ENCODE data around the gene RNF26.
A peak's percentile ranks its signal among the peaks of the same experiment; 100 is the strongest.

RNF26 gene

DNA sequence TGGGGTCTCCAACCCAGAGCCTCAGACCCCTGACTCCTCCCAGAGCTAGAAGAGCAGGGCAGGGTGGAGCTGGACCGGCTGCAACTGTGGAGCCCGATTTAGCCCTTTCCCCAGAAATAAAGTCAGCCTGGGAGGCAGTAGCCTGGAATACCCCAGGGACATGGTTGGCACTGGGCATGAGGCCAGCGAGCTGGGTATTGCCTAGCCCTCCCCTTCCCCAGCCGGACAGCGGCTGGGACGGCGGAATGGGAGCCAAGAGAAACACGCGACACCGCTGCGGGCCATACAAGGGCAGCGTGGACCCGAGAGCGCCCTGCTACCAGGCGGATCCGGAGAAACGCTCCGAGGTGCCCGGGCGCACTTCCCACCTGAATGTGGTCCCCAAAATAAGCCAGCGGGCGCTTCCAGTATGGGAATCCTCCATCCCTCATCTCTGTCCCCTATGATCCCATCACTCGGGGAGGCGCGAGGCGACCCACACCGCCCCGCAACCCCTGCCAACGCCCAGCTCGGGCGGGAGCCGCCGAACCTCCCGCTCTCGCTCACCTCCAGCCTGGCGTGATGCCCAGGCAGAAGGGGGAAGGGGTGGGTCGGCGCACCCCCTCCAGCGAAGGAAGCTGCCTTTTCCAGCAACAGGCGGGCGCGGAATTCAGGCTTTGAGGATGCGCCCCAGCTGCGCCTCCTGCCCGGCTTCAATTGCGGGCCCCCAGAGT, 18.2 kb upstream of the RNF26 start:
- no peak for DNase-seq

DNA sequence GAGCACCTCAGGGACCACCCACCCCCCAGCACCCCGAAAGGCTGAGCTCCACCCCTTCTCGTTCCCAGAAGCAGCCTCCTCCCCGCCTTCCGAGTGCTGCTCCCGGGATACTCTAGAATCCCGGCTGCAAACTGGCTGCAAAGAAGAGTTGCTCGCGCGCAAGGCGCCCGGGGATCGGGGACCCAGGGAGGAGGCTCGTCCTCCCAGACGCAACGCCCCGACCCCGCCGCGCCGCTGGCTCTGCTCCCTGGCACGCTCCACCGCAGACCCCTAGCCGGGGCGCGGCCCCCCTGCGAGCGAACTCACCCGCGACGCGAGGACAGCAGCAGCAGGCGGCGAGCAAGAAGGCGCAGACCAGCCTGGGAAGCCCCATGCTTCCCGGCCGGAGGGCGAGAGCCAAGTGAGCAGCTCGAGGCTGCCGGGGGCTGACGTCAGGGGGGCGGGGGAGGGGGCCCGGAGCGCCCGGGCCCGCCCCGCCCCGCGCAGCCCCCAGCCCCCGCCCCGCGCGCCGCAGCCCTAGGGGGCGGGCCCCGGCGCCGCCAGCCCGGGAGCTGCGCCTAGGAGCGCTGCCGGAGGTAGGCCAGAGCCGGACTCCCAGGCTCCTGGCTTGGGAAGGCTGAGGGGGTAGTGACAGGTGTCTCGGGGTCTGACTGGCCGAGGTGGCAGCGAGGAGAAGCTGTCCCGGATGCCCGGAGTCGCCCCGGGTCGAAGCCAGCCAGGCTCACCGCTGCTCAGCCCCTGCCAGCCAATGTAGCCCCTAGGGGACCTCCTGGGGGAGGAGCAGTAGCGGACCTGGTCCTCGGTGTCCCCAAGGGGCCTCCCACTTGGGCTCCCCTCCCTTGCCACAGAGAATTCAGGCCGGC, 17.4 kb upstream of the RNF26 start, which contains the start of gene MCAM:
TSS of gene MCAM (minus strand) at position 402 of the 863 bp plus-strand sequence. CDS start at position 373, 29 bp downstream.
- DNase-seq, result no peak

DNA sequence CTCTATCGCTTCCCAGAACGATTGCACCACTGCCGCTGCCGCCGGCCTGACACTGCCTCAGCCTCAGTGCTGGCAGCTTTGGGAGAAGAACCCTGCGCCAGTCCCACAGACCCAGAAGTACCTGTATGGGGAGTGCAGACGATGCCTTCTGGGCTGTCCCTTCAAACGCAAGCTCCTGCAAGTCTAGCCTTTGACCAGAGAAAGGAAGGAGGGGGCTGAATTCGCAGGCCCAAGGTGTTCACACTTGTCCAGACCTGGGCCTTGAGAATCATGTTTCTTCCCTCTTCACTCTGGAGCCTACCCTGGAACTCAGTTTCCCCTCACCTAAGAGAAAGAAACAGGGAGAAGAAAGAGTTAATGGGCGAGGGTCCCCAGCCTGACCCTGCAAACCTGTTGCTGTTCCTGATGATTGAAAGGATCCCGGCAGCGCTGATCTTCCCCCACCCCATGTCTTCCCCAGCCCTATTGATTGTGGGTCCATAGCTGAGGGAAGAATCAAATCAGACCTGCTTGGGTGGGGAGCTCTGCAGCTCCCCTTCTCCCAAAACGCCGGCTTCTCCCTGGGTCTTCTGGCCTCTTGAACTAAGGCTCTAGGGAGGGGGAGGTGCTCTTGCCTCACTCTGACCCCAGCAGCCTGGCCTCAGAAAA, 16.6 kb upstream of the RNF26 start:
- DNase-seq, result no peak

DNA sequence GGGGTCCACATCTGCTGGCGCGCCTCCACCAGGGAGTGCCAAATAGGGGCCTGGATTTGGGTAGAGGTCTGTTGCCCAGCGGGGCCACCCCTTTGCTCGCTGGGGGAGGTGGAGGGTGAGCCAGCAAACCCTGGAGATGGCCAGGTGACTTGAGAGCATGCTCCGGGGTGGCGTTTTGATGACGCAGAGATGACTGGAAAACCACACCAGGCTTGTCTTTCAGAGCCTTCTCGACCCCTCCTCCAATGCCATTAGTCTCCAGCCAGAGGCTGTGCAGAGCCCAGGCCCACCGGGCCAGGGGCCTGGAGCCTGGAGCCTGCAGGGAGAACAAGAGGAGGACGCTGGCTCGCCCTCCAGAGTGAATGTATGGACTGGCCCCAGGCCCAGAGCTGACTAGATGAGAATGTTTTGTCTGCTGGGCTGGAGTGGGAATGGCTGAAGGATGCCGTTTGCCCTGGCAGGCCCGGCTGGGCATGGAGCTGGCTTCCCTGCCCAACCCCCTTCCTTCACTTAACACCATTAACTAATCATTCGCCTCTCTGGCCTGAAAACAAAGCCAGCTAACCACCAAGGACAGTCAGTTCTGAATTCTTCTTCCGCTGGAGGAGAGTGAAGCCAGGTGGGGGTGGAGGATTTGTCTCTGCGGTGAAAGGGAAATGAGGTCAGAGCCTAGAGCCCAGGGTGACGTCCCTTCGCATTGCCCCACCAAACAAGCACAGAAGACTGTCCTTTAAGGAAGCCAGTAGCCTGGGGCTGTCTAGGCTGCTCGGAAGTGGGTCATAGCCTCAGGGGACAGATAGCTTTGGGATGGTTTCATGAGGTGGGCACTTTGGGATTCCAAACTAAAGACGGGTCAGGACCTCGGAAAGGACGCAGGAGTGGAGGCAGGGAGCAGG, 15.8 kb upstream of the RNF26 start:
- no peak for DNase-seq

DNA sequence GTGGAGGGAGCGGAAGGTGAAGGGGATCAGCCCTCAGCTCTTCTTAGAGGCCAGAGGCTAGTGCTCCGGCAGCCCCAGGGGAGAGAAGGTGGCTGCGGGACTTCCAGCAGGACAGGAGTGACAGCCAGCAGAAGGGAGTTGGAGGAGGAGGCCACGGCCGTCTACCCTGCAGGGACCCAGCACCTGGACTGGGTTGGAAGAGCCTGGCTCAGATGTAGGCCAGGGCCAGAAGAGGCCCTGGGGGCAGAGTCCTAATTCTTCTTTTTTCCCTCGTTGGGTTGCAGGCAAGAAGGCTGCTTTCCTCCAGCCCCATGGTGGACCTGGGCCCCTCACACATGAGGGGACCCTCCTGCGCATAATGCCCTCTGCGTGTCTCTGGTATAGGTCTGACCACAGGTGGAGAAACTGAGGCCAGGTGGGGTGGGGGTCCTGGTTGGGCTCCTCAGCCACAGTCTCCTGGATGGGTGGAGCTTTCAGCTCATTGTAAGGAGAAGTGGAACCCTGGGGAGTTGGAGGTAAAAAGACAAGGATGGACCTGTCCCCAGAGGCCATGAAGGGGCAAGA, 15.1 kb upstream of the RNF26 start:
- DNase-seq, result no peak

DNA sequence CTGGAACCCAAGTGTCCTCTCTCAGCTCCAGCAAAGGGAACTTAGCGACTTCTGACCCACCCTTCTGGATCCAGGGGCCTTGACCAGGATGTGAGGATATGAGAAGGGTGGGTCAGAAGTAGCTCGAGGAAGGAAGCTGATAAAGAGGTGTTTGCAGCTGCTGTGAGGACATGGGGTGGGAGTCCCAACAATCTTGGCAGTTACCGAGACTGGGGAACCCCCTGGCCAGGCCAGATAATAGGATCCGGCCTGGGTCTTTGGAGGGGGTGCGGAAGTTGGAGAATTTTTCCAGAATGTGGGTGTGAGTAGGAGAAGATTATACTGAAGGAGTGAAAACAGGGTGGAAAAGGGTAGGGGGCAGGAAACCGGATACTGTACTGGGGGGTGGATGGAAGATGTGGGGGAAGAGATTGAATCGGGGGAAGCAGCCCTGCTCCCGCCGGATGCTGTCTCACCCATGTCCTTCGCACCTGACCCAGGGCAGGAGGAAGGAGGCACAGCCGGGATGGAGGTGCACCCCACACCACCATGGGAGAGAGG, 14.6 kb upstream of the RNF26 start:
- no peak for DNase-seq

- DNase-seq, result no peak
Observed at GRCh38 chr11:119320240-119320775, 14.0 kb upstream of the RNF26 start.

DNA sequence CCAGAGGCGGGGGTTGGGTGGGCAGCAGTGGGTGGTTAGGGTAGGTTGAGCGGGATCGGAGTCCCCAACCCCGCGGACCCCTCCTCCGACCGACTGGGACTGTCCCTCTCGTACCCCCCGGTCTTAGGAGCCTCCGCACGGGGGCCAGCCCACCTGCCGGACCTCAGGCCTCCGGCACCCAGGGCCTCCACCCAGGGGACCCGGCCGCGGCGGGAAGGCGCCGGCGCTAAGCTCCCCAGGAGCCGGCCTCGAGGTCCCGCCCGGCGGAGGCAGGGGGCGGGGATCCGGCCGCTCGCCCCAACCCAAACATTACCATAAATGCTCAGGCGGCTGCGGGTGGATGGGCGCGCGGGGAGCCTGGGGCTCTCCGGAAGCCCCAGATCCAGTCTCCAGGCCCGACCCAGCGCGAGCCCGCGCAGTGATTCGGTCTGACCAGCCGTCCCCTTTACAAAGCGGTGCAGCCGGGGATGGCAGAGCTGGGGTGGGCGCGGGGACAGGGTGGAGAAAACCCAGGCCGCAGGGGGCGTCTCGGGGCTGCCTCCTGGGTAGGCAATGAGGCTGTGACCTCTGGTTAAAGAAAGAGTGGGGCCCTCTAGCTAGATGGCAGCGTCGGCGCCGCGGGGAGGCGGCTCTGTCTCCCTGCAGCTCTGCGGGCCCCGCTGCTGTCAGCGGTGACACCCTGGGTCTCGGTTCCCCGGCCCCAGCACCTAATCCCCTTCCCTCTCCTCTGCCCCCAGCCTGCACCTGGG, 13.4 kb upstream of the RNF26 start:
- peak; percentile 58 for DNase-seq

- no peak for DNase-seq
Observed at GRCh38 chr11:119322360-119322739, 12.0 kb upstream of the RNF26 start.

GRCh38 chr11:119322921-119323531, 11.3 kb upstream of the RNF26 start:
- DNase-seq, result no peak

DNA sequence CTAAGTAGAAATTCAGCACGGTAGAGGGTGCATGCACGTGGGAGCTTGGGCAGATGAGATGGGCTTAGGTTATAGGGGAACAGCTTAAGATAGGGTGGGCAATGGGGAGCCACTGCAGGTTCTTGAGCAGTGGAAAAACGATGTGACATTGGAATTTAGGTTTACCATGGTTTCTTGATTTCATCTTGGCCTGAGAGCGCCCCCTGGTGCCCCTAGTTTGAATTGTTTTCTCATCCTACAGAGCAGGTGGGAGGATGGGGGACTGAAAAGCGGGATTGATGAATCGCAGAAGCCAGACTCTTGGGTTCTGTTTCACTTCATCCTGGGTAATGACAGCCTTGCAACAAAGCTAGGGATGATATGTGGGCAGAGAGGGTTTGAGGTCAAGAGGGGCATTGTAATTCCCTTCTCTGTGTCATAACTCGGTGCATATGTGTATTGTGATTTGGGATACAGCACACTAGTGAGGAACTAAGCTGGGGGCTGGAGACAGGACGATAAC, 10.7 kb upstream of the RNF26 start:
- peak; percentile 82 for DNase-seq

DNA sequence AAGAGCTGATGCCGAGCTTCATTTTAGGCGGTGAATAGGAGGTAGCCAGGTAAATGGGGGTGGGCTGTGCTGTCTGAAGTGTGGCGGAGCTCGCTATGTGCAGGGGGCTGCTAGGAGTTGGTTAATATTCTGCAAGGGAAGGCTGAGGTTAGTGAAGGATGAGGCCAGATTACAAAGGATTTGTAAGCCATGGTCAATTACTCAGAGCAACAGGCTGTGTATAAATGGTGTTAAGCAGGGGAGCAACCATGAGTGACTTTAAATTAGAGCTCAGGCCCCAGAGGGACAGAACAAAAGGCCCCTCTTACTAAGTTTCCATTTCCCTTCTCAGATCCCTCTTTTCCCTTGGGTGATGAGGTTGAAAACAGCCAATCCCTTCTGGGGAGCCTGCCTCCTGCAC, 10.1 kb upstream of the RNF26 start:
- no peak for DNase-seq

GRCh38 chr11:119329320-119329719, 5.0 kb upstream of the RNF26 start:
- no peak for DNase-seq

GRCh38 chr11:119330237-119330636, 4.1 kb upstream of the RNF26 start:
- DNase-seq, result no peak

GRCh38 chr11:119332111-119332765, 2.1 kb upstream of the RNF26 start:
- DNase-seq, result no peak

- no peak for DNase-seq
Observed at GRCh38 chr11:119335091-119335654, 846 bp downstream of the RNF26 start.

DNA sequence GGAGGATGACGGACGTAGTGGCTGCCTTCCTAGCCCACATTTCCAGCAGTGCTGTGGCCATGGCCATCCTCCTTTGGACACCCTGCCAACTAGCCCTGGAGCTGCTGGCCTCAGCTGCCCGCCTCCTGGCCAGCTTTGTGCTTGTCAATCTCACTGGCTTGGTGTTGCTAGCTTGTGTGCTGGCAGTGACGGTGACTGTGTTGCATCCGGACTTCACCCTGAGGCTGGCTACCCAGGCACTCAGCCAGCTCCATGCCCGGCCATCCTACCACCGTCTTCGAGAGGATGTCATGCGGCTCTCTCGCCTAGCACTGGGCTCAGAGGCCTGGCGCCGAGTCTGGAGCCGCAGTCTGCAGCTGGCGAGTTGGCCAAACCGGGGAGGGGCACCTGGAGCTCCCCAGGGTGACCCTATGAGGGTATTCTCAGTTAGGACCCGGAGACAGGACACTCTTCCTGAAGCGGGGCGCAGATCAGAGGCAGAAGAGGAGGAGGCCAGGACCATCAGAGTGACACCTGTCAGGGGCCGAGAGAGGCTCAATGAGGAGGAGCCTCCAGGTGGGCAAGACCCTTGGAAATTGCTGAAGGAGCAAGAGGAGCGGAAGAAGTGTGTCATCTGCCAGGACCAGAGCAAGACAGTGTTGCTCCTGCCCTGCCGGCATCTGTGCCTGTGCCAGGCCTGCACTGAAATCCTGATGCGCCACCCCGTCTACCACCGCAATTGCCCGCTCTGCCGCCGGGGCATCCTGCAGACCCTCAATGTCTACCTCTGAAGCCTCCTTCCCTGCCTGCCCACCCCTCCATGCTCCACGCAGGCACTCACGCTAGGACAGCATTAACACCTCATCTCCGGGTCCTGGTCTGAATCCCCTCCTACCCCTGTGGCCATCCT, 1.6 kb downstream of the RNF26 start:
- no peak for DNase-seq

DNA sequence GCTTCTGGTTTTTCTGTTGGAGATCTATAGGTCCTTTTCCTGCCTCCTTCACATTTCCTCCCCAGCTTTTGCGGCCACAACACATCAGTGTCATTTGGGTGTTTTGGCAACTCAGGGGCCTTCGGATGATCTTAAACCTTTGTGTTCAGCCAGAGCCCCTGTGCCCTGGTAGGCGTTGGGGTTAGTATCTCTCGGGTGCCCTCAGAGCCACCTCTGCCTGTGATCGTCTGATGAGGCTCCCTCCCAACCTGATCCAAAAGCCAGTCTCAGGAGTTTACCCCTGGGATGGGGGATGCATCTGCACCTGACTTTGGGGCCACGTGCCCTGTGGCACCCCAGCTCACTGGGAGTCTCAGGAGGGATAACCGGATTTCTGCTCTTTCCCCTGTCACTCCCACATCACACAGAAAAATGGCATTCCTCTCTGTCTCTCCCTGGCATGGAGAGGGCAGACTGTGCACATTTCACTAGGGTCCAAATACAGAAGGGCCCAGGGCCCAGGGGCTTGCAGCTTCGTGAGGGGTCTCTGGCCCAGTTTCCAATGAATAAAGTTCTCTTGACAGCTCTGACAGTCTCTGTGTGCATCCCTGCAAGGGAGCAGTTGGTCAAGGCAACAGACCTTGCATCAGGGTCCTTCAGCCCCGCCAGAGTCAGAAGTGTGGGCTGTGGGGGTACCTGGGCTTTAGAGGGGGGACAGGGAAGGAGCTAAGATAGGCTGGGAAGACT, 2.6 kb downstream of the RNF26 start:
- no peak for DNase-seq

Measured in hematopoietic multipotent progenitor cell treated with erythropoietin and hydrocortisone succinate and interleukin-3 and kit ligand, for 4 days (in vitro differentiated cells).